Measurements from ENCODE around the gene RAB1B.

Gene RAB1B

GRCh38 chr11:66326261-66327111 is 58.0 kb downstream of the RAB1B start:
- TF ChIP-seq CTCF (IDR thresholded peaks at IDR 0.05; ENCODE audit: insufficient read depth, low read length, poor library complexity, severe bottlenecking) = no peak
- Histone ChIP-seq H3K27me3 (replicated peaks; ENCODE audit: control insufficient read depth, insufficient read depth, low read length) (no peaks in the 10 kb centered on the region), H3K36me3 (ENCODE audit: control insufficient read depth, insufficient read depth, low read length) (no peaks in the 10 kb centered on the region), H3K4me3 (replicated peaks; ENCODE audit: low read depth, low read length) (no peak overlapping the region)
- DNase-seq (ENCODE audit: extremely low read depth, insufficient read length) = no peak

Data from GM06990 (cell line).